Effector CD4-positive, alpha-beta T cell (primary cell): ENCODE data around the gene GBE1.

Experiments used
- DNase-seq: peaks from one replicate; pipeline ENCODE4 v3.0.0-alpha.2; 2020

The GBE1 gene

DNA sequence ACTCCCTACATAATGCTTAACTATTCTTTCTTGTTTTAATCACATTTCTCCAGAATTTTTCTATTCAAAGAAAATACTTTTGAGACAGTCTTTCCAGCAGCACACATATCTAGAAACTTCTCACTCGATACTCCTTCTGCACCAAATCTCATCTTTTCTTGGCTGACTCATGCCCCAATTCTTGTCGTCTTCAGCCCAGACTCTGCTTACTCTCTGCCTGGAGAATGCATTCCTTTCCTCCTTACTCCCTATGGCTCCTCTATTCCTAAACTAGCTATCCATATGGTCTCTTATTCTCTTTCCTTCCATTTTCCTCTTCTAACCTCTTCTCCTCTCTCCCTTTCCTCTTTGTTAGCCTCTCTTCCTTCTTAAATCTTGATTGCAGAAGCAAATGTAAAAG lies 158.7 kb downstream of the GBE1 start:
- no peak for DNase-seq

DNA sequence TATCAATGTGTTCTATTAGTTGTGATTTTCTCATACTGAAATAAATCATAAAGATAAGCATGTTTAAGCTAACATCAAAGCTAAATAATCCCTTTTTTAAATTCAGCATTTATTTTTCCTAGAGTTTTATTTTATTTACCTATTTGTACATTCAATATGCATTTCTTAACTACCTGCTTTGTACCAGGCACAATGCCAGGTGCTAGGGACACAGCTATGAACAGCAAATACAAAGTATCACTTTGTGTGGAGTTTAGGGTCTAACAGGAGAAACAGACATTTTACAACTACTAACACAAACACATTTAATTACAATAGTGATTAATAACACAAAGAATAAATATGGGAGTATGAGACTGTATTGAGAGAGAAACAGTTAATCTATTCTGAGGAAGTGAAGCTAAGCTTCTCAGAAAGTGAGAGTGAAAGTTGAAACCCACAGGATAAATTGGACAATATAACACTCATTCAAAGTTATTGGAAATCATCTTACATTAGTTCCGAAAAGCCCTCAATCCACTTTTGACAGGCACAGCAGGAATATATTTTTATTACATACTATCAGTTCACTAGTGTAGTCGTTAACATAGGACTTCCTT lies 159.6 kb downstream of the GBE1 start:
- no peak for DNase-seq

DNA sequence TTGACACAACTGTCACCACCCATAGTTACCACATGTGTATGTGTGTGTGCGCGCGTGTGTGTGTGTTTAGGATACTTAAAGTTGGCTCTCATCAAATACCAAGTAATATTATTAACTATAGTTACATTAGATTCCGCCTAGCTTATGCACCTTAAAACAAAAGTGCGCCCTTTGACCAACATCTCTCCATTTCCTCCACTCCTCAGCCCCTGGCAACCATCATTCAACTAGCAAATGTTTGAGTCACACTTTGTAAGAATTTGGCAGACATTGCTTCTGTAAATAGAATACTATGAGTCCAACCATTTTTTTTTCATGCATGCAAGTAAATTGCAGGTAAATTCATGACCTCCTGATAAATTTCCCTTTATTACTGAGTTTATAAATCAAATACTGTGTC lies 169.3 kb downstream of the GBE1 start:
- DNase-seq: no peak

DNA sequence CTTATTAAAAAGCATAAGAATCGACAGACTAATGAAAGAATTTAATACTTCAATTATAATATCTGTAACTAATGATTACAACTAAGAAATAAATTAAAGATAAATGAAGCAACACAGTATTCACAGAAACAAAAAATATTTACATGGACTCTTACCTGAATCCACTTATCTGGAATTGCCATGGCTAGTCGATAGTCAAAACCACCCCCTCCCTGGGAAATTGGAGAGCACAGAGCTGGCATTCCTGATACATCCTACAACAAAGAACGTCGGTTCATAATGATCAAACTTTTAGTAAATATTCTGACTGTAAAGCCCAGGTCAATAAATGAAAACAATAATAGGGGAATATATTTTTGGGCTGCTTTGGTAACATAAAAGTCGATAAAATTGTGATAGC lies 175.5 kb downstream of the GBE1 start:
- no peak for DNase-seq

DNA sequence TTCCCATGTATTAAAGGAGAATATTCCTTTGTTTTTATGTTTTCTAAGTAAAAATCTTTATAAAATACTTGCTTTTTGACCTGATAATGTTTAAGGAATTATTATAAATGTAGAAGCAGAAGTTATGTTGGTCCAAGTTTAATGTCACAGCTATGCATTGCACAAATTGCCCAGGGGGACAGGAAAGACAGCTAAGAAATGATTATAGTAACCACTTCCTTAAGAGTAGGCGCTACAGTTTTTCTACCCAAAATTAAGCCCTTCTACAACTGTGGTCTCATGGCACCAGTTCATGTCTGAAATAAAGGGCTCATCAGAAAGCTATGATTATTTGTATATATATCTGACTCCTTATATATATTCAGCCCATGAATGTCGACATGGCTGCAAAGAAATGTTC lies 176.4 kb downstream of the GBE1 start:
- no peak for DNase-seq

DNA sequence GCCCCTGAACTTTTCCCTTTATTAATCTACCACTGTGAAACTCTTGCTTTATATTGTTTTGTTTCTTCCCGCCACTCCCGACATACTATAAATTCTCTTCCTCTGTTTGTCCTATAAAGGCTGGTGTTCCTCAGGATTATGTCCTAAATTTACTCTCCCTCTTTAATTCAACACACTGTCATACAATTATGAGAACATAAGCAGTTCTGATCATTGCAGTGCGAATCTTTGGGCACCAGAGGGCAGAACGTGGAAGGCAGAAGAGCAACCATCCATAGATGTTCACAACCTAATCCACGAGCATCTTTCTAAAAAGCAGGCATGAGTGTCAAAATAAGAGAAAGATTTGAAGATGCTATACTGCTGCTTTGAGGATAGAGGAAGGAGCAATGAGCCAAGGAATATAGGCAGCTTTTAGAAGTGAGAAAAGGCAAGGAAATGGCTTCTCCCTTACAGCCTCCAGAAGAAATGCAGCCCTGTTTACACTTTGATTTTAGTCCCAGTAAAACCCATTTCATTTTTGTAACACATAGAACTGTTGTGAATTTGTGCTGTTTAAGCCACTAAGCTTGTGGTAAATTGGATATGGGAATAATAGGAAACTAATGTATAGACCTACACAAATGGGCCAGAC lies 179.4 kb downstream of the GBE1 start:
- no peak for DNase-seq

DNA sequence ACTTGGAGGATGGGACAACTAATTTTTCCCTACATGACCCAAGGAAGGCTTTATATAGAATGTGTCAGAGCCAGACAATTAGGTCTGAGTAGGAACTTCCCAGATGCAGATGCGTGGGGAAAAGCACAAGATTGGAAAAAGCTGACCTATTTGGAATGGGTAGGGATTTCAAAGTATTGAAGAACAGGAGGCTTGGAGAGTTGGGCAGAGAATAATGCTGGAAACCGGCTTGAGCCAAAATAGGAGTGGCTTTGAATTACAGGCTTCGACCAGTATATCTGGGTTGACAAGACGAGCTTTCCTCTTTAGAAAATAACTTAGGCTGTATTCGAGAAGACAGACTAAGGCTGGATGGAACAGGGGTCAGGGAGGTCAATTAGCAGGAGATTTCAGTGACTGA lies 181.1 kb downstream of the GBE1 start:
- no peak for DNase-seq

DNA sequence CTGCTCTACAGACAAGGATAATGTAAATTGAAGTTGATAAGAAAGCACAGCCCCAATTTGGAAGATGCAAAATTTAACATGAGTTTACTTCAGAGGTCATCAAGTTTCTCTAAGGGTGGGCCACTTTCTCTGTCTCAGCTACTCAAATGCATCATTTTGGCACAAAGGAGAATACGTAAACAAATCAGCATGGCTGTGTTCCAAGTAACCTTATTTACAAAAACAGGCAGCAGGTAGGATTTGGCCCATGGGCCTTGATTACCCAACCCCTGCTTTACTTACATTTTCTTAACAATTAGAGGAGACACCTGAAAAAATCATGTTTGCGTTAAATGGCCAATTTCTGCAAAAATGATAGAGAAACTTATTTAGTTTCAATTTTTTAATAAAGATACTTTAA lies 181.7 kb downstream of the GBE1 start:
- DNase-seq: no peak

DNA sequence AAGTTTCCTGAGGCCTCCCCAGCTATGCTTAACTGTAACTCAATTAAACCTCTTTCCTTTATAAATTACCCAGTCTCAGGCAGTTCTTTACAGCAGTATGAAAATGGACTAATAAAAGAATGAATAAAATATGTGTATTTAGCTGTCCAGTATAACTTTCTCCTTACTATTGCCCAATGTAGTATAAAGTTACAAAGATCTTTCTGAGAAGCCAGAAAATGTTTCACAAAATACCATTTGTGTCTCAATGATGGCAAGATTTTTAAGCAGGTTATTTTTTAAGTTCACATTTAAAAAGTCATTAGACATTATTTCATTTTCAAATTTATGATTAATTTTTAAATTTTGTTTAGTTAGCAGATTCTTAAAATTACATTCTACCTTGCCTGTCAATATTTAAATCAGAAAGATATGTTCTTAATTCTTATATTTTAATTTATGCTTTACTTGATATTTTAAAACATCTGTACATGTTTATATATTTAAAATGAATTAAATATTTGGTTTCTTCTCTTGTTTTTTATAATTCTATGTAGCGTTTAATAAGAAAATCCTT lies 189.2 kb downstream of the GBE1 start:
- DNase-seq: no peak

DNA sequence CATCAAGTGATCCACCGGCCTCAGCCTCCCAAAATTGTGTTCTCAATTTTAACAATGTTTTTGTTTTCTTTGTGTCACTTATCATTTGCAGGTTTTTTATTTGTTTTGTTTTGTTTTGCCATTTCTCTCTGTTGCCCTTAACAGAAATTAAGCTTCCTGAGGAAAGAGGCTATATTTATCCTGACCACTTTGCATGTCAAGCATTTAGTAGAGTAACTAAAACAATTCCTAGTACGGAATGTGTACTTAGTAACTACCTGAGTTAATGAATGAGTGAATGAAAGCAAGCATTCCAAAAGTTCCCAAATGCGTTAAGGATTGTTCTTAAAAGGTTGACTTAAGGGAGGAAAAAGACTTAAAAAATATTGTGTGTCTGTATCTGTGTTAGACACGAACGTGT lies 193.1 kb downstream of the GBE1 start:
- DNase-seq: no peak

DNA sequence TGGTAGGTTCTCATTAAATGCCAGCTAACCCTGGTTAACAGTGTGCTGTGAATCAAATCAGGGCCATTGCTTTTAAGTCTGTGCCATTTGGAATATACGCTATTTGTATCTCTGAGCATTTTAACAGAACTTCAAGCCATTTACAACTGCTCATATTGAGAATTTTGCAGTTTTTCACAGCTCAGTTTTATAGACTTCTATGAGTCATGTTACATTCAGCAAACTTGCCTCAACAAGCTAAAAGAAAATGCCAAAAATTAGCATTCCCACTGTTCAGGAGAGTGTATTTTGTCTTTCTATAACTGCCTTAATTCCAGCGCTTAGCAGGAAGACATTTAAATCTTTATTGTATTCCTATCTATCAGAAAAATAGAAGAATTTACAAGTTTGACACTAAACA lies 196.4 kb downstream of the GBE1 start:
- DNase-seq: no peak

DNA sequence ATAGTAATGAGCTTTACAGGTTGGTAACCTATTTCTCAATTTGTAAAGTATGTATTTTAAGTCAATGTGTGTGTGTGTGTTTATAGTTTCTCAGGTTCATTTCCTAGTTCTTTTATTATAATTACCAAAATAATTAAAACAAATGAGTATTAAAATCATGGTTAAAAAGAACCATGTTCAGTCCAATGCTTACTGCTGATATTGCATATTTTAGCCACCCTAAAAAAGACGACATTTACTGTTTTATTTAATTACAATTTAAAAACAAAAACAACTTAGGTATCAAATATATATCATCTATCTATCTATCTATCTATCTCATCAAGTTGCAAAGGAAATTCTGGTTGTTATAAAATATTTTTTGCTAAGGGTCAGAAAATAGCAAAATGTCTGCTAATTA lies 203.3 kb downstream of the GBE1 start:
- no peak for DNase-seq

DNA sequence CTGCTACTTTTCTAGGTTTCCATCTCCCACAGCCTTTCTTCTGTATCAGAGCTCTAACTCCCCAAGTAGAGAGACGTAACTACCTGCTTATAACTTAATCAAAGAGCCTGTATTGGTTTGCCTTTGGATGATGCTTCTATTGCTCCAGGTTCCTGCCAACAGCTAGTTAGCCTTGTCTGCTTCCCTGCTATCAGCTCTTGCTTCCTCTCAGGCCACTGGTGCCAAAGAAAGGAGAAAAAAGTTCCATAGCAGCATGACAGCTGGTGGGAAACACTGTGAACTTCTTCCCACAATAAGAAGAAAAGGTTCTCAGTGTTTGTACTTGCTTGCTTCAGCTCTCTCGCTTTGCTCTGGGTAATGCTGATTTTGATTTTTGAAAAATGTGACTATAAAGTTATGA lies 206.6 kb downstream of the GBE1 start:
- DNase-seq: no peak

DNA sequence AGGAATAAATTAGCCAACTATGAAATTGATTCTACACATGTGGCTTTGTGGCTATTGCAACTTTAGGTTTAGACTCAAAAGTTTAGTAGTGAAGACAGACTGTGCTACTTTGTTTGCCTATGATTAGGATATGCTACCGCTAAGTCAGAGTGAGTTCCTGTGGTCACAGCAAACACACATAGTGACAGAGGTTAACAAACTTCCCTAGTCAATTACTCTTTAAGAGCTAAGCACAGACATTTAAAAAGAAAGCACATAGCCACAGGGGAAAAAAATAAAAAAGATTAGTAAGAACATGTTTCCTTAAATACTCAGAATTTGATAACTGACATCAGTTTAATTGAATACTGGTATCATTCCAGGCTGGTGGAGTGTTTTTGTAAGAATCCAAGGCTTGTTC lies 207.1 kb downstream of the GBE1 start:
- no peak for DNase-seq

DNA sequence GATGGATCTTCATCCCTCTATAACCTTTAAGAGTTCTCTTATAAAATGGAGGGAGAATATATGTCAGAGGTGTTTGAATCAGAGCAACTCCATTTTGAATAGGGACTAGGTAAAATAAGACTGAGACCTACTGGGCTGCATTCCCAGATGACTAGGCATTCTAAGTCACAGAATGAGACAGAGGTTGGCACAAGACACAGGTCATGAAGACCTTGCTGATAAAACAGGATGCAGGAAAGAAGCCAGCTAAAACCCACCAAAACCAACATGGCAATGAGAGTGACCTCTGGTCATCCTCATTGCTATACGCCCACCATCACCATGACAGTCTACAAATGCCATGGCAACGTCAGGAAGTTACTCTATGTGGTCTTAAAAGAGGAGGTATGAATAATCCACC lies 211.0 kb downstream of the GBE1 start:
- DNase-seq: no peak

DNA sequence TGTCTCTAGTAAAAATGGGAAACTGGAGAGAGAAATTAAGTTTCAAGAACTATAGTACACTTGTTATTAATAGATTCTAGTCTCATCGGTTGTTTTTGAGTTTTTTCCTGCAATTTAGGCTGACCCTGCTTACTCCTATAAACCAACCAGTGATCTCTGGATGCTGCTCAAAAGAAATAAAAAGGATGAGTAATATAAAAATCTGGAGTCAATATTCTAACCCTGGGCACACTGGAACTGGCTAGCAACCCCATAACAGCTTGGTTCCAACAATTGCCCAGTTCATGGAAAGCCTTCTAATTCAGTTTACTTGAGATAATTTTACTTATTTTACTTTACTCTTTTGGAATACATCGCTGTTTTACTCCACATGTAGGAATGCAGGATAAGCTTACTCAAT lies 211.6 kb downstream of the GBE1 start:
- no peak for DNase-seq

DNA sequence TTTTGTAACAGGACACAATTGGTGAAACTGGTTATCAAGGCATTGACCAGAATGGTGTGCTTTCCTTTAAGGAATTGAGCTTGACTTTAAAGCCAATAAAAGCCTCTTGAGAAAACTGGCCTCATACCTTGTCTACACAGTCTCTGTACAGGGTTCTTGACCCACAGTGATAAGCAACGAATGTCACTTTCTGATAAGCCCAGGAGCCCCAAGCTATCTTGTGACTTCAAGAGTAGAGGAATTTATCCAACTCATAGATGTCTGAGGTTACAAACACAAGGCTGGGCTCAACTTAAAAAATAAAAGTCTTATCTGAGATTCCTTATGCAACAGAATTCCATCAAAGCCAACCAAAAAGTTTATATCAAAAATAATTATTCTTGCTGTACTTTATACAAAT lies 212.1 kb downstream of the GBE1 start:
- no peak for DNase-seq

DNA sequence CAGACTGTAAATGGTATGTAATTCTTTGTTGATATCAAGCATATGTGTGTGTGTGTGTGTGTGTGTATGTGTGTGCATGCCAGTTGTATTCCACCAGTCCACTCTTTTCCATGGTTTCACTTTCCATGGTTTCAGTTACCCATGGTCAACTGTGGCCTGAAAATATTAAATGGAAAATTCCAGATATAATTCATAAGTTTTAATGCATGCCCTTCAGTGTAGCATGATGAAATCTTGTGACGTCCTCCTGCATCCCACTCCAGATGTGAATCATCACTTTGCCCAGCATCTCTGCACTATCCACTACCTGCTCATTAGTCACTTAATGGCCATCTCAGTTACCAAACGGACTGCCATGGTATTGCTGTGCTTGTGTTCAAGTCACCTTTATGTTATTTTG lies 215.9 kb downstream of the GBE1 start:
- no peak for DNase-seq

DNA sequence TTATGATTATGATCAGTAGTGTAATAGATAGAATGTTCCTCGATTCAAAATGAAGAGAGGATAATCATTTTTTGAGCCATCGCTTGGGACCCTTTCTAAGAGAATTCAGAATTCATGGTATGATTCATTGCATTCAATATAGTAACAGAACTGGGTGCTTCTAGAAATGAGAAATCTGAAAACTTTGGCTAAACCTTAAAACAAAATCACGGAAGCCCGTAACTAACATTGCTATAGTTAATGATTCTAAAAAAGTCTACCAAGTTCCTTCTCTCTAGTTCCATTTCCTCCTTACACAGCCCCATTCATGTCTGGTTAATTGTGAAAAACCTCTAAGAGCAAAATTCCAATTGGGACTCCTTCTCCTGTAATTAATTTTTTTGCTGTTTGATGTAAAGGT lies 217.1 kb downstream of the GBE1 start:
- DNase-seq: no peak

DNA sequence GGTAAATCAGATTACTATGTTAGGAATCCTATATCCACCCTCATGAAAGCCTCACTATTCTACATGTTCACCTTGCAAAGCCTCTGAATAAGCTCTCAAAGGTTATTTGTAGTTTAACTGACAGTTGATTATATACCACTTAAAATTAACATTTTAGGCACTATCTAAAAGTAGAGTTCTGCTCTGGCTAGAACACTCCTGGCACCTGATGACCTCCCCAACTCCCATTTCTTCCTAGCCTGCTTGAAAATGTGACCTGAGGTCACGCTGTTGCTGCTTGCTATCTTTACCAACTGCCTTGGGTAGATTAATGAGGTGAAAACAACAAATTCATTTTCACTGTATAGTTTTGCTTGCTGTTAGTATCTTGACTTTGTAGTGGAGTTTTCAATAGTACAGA lies 220.7 kb downstream of the GBE1 start:
- no peak for DNase-seq

DNA sequence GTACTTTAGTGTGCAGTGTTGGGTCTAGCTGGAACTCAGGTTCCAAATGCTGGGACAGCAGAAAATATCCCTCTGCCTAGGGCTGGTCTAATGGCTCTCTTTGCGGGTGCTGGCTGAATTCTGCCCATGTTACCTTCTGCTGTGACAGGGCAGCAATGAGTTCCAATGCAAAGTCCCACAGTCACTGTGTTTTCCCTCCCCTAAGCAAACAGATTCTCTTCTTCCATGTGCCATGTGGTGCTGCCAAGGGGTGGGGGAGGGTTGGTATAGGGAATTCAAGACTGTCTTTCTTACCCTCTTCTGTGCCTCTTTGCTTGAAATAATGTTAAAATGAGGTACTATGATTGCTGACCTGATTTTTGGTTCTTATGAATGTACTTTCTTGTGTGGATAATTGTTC lies 229.6 kb downstream of the GBE1 start:
- no peak for DNase-seq

DNA sequence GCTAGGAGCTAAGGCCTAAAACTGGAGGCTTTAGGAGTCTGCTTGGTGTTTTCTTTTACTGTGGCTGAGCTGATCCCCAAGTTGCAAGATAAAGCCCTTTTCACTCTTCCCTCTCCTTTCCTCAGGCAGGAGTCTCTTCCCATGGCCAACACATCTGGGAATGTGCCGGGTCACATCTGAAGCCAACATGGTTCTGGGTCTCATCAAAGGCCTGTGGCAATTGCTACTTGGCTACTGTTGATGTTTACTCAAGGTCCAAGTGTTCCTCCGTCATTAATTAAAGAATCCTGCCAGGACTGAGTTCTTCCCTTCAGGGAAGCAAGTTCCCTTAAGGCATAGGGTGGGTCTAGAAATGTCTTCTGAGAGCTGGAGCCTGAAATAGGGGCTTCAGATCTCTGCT lies 230.2 kb downstream of the GBE1 start:
- no peak for DNase-seq

DNA sequence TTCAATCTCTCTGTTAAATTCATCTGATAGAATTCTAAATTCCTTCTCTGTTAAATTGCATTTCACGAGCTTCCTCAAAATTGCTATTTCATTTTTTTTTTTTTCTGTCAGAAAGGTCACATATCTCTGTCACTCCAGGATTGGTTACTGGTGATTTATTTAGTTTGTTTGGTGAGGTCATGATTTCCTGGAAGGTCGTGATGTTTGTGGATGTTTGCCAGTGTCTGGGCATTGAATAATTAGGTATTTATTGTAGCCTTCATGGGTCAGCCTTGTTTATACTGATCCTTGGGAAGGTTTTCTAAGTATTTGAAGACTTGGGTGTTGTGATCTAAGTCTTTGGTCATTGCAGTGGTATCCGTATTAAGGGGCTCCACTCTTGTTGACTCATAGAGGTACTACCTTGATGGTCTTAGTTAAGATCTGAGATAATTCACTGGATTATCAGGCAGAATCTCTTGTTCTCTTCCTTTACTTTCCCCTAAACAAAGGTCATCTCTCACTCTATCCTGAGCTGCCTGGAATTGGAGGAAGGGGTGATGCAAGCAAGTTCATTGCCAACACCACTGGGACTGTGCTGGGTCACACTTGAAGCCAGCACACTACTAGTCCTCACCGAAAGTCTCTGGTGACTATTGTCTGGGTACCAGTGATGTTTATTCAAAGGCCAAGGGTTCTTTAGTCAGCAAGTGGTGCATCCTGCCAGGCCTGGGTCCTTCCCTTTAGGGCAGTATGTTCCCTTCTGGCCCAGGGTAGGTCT lies 231.1 kb downstream of the GBE1 start:
- no peak for DNase-seq

DNA sequence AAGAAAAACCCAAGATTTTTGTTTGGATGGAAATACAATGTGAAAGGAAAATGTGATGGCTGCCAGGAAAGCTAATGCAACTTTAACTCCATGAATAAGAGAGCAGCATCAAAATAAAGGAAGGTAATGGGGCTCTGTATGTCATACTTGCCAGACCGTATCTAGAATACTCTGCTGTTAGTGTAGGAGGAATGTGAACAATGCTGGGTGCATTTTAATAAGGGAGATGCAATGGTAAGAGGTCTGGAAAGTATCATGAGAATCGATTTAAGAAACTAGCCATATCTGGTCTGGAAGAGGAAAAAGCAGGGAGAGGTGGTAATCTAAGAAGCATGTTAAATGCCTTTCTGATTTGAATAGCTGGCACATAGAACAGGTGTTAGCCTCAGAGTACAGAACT lies 239.6 kb downstream of the GBE1 start:
- no peak for DNase-seq
